ACC112 (cell line): ENCODE measurements around the gene PURA.
"Not testable (repeated sequence)": the region's sequence is repeated elsewhere in the genome, so short reads cannot be mapped to it uniquely, and the experiment has no call there.

Experiments used
- H2AFZ ChIP-seq: fragments of 200-600 bp; sonication (generic); one replicate; pipeline ENCODE4 v1.6.0; 2017; ENCODE audit warnings: antibody characterized with exemption, low read length; ENCODE audit not compliant: unreplicated experiment
- H3K27ac ChIP-seq: fragments of 200-600 bp; sonication (generic); 2 replicates; pipeline ENCODE4 v1.5.1; 2014; ENCODE audit warnings: low read depth, mild to moderate bottlenecking, antibody characterized with exemption, low read length, moderate library complexity
- H3K27me3 ChIP-seq: fragments of 200-600 bp; sonication (generic); 2 replicates; pipeline ENCODE4 v1.6.1; 2014; ENCODE audit warnings: mild to moderate bottlenecking, antibody characterized with exemption, low read length, moderate library complexity, mixed read lengths; ENCODE audit not compliant: insufficient read depth
- H3K36me3 ChIP-seq: fragments of 200-600 bp; sonication (generic); 2 replicates; pipeline ENCODE4 v1.6.1; 2016; ENCODE audit warnings: mild to moderate bottlenecking, antibody characterized with exemption, low read length, moderate library complexity, mixed read lengths; ENCODE audit not compliant: insufficient read depth
- H3K4me1 ChIP-seq: fragments of 200-600 bp; sonication (generic); one replicate; pipeline ENCODE4 v1.6.1; 2016; ENCODE audit warnings: low read length, mixed read lengths; ENCODE audit not compliant: insufficient read depth, unreplicated experiment, control insufficient read depth
- H3K4me3 ChIP-seq: fragments of 200-600 bp; sonication (generic); 2 replicates; pipeline ENCODE4 v1.5.1; 2014; ENCODE audit warnings: mild to moderate bottlenecking, low read depth, low read length
- H3K79me2 ChIP-seq: fragments of 200-600 bp; sonication (generic); one replicate; pipeline ENCODE4 v1.6.0; 2016; ENCODE audit warnings: low read length; ENCODE audit not compliant: control insufficient read depth, unreplicated experiment, insufficient read depth

The PURA gene

DNA sequence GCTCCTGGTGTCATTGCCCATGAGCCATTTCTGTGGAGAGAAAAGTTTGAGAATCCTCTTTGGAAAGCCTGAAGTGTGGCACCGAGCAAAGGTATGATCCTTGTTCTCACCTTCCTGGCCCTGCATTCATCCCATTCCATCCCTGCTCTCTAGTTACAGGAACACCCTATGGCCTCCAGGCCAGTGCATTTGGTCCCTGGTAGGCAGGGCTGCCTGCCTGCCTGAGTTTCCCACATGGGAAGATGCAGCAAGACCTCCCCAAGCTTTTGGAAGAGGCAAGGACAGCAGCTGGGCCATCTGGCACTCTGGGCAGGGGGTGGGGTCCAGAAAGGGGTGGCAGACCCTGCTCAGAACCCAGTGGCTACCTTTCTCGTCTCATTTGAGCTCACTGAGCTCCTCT lies 36.3 kb downstream of the PURA start:
- H2AFZ ChIP-seq = no peak overlapping the region
- no peaks in the 10 kb centered on the region for H3K79me2 ChIP-seq
- no peaks in the 10 kb centered on the region for H3K27me3 ChIP-seq
- no peak overlapping the region for H3K27ac ChIP-seq
- peaks cover 5% of the 10 kb centered on the region for H3K4me1 ChIP-seq
- H3K4me3 ChIP-seq = no peak overlapping the region
- H3K36me3 ChIP-seq = no peaks in the 10 kb centered on the region

DNA sequence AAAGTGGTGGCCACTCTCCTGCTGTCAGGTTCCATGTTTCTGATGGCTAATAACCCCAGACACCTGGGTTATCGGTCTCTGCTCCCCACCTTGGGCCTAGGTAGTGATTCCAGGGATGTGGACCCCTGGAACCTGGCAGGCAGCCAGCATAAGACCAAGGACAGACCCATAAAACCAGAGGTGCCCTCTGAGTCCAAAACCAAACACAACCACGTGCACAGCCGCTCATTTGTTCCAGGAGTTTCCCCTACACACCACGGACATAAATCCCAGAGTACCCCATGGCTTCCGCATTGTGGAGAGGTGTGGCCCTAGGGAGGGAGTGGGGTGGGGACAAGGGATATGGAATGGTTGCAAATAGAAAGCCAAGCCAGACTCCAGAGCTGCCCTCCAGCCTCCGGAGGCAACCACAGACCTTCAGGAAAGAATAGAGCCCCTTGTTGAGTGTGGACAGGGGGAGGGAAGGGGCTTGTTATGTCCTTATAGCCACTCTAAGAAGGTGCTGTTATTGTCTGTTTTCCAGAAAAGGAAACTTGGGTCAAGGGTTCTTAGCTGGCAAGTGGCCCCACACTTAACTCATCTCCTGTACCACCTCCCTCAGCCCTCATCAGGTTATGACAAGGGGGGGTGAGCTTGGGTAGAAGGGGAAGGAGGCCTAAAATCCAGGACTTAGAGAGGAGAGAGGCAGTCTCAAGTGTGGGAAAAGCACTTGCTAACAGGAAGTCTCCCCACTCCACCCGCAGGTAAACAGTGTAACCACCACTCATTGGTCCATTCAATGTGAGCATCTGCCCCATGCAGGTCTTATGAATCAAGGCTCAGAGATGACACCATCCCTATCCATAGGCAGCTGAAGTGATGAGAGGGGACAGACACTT lies 37.5 kb downstream of the PURA start:
- no peaks in the 10 kb centered on the region for H3K27me3 ChIP-seq
- no peak overlapping the region for H2AFZ ChIP-seq
- H3K27ac ChIP-seq = no peak overlapping the region
- H3K36me3 ChIP-seq = no peaks in the 10 kb centered on the region
- H3K4me1 ChIP-seq = no peaks in the 10 kb centered on the region
- H3K4me3 ChIP-seq = no peak overlapping the region
- H3K79me2 ChIP-seq = no peaks in the 10 kb centered on the region

DNA sequence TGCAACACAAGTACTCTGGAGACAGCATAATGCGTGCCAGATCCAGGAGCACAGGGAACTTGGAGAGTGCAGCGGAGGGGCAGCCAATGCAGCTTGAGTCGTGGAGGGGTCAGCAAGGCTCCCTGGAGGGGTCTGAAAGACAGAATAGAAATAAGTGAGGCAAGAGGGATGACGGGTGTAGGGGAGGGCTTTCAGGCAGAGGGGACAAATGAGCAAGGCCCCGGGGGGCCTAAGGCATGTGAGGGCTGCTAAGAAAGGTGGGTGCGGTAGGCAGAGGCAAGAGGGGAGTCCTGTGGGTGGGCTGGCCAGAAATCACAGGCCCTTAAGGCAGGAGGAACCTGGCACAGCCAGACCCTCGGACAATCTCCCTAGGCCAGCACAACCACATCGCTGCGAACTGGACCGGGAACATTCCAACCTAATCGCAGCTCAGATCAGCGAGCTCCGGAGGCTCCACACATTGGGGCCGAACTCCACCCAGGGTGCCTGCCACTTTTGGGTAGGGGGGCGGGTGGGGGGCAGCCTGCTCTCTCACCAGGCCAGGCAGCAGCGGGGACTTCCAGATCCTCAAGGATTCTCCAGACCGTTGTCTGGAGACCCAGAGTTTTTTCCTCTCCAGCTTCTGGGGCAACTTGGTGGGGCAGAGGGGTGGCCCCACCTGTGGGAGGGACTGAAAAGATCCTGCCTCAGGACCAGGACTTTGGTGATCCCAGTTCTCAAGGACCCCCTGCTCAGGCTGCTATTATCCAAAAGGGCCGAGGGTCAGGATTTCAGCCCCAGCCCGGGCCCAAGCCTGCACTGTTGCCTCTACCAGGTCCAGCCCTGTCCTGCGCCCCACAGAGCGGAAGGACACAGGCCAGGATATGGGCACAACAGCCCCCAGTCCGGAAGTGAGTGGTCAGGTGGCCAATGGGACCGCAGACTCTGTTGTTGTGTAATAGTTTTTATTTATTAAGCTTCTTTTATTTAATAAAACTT lies 38.4 kb downstream of the PURA start:
- Histone ChIP-seq H3K27ac (no peak overlapping the region), H3K4me1 (peaks cover 4% of the 10 kb centered on the region), H3K36me3 (no peaks in the 10 kb centered on the region), H3K79me2 (no peaks in the 10 kb centered on the region), H3K27me3 (no peaks in the 10 kb centered on the region), H3K4me3 (no peak overlapping the region), H2AFZ (no peak overlapping the region)

DNA sequence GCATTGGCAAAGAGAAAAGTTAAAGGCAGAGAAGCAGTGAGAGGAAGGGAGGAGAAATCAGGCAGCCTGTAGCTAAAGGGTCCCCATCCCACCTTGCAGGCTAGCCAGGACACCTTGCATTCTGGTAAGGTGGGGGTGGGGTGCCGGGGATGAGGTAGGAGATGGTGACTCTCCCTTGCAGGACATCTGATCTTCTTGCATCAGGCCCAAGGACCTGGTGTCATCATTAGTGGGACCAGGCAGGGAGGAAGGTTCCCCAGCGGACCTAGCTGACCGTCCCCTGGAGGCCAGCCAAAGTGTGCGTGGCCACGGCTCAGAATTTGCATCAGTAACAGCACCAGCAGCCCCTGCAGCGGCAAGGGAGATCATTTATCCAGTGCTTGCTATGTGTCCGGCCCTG lies 39.3 kb downstream of the PURA start:
- Histone ChIP-seq H3K79me2 (no peaks in the 10 kb centered on the region), H2AFZ (no peak overlapping the region), H3K27ac (no peak overlapping the region), H3K4me1 (peaks cover 4% of the 10 kb centered on the region), H3K27me3 (no peaks in the 10 kb centered on the region), H3K4me3 (no peak overlapping the region), H3K36me3 (no peaks in the 10 kb centered on the region)

DNA sequence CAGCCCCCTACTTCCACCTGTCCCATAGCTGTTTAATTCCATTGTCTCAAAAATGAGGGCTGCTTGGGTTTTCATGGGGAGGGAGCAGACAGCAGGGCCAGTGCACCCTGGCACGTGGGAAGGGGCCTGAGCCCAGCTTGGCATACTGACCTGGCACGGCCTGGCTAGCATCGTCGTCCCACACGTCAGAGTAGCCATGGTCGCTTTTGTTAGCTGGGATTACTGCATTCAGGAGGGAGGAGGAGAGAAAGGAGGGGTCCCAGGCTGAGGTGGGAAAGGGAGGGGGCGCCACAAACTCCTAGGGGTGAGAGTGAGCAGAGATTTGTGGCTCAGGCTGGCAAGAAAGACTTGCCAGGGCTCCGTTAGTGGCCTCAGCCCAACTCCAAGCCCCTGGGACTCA lies 40.0 kb downstream of the PURA start:
- H3K27me3 ChIP-seq = no peaks in the 10 kb centered on the region
- H3K36me3 ChIP-seq = no peaks in the 10 kb centered on the region
- no peak overlapping the region for H2AFZ ChIP-seq
- no peak overlapping the region for H3K4me3 ChIP-seq
- peaks cover 4% of the 10 kb centered on the region for H3K4me1 ChIP-seq
- no peaks in the 10 kb centered on the region for H3K79me2 ChIP-seq
- no peak overlapping the region for H3K27ac ChIP-seq

DNA sequence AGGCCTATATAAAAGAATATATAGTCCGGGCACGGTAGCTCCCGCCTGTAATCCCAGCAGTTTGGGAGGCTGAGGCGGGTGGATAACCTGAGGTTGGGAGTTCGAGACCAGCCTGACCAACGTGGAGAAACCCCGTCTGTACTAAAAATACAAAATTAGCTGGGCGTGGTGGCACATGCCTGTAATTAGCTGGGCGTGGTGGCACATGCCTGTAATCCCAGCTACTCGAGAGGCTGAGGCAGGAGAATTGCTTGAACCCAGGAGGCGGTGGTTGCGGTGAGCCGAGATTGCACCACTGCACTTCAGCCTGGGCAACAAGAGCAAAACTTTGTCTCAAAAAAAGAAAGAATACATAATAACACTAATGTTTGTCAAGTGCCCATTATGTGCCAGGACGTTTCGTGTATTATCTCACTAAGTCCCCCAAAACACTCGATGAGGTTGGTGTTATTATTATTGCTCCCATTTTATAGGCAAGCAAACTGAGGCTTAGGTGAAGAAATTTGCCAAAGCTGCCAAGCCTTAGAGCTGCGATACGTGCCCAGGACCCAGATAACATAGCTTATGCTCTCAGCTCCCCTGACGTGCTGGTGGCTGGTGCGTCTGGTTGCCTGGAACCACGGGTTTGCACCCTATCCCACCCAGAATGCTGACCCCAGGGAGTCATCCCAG lies 40.9 kb downstream of the PURA start:
- H3K79me2 ChIP-seq, H3K27me3 ChIP-seq, H3K36me3 ChIP-seq, H3K4me3 ChIP-seq, H2AFZ ChIP-seq, H3K27ac ChIP-seq, H3K4me1 ChIP-seq: not testable (repeated sequence)

DNA sequence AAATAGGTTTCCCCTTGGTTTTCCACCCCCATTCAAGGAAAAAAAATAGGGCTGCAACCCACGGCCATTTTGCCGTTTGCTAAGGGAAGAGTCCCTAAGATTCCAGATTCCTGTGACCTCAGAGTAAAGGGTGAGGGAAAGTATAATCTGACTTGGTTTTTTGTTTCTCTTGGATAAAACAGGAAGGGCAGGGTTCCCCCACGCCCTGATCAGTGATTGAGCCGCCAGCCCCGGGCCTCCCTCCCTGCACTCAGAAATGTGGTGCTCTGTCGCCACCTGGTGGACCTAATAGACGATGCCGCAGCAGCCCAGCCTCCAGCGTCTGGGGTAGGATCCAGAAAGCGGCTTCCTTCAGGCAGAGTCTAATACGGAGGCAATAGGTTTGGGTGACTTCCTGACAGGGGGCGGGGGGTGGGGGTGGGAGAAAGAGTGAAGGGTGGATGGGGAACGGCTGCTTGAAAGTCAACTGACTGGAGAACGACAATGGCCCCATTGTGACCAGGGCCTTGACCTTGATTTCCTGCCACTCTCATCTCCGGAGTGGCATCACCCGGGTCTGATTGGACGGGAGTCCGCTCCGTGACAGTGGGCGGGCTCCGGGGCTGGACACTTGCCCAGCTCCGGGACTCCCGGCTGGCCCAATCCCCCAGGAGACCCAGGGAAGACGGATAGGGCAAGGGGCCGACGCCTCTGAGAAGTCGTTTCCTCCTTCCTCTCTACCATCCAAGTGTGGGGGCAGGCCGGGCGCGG lies 43.3 kb downstream of the PURA start:
- no peak overlapping the region for H3K27ac ChIP-seq
- peak overlapping the region; percentile 68 for H3K4me3 ChIP-seq
- no peaks in the 10 kb centered on the region for H3K27me3 ChIP-seq
- no peaks in the 10 kb centered on the region for H3K36me3 ChIP-seq
- H2AFZ ChIP-seq = peak overlapping the region; percentile 92
- no peaks in the 10 kb centered on the region for H3K79me2 ChIP-seq
- peaks cover 4% of the 10 kb centered on the region for H3K4me1 ChIP-seq

DNA sequence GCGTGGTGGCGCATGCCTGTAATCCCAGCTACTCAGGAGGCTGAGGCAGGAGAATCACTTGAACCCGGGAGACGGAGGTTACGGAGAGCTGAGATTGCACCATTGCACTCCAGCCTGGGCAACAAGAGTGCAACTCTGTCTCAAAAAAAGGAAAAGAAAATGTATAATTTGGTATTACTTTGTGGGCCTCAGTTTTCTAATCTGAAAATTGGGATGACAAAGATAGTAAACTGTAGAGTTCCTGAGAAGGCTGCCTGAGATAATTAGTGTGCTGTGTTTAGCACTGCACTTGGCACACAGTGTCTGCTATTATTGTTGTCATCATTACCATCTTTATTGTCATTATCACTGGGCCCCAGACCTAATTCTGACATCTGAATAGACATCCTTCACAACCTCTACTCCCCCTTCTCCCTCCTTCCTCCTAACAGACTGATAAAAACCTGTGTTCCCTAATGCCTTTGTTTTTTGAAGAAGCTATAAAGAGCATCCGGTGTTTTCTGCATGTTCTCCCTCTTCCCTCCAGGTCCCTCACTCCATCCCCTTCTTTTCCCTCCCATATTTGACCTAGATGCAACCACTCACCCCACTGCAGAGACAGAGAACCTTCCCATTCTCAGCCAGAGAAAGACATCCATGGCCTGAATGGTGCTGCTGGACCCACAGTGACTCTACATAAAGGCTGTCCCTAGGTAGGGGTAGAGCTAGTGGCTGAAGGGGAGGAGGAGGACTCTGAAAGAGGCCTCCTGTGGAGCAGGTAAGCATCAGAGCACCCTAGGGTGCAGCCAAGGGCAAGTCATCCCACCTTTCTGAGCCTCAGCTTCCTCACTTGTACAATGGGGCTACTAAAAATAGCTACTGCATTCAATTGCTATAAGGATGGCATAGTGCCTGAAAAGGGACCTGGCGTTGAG lies 45.4 kb downstream of the PURA start:
- Histone ChIP-seq H3K4me1 (peaks cover 4% of the 10 kb centered on the region), H3K4me3 (no peak overlapping the region), H3K79me2 (no peaks in the 10 kb centered on the region), H3K27ac (no peak overlapping the region), H2AFZ (no peak overlapping the region), H3K27me3 (no peaks in the 10 kb centered on the region), H3K36me3 (no peaks in the 10 kb centered on the region)

DNA sequence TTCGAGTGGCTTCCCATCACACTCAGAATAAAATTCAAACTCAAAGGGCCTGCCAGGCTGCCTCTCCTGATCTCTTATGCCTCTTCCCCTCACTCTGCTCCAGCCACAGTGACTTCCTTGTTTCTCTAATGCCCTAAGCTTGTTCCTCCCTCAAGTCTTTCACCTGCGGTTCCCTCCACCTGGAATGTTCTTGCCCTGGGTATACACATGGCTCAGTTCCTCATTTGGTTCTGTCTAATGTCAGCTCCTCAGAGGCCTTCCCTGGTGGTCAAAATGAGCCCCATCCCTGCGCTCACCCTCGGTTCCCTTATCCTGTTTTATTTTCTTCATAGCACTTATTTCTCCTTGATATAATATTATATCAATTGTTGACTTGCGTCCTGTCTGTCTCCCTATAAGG lies 48.4 kb downstream of the PURA start:
- Histone ChIP-seq H3K27me3 (no peaks in the 10 kb centered on the region), H3K36me3 (no peaks in the 10 kb centered on the region), H3K27ac (no peak overlapping the region), H3K79me2 (no peaks in the 10 kb centered on the region), H2AFZ (no peak overlapping the region), H3K4me3 (no peak overlapping the region), H3K4me1 (no peaks in the 10 kb centered on the region)
